ACC112 (cell line): ENCODE data around the gene NAV2.
"Not testable (repeated sequence)": the region's sequence is repeated elsewhere in the genome, so short reads cannot be mapped to it uniquely, and the experiment has no call there.

Experiments used
- H2AFZ ChIP-seq: fragments of 200-600 bp; sonication (generic); one replicate; pipeline ENCODE4 v1.6.0; 2017; ENCODE audit warnings: antibody characterized with exemption, low read length; ENCODE audit not compliant: unreplicated experiment
- H3K27ac ChIP-seq: fragments of 200-600 bp; sonication (generic); 2 replicates; pipeline ENCODE4 v1.5.1; 2014; ENCODE audit warnings: low read depth, mild to moderate bottlenecking, antibody characterized with exemption, low read length, moderate library complexity
- H3K27me3 ChIP-seq: fragments of 200-600 bp; sonication (generic); 2 replicates; pipeline ENCODE4 v1.6.1; 2014; ENCODE audit warnings: mild to moderate bottlenecking, antibody characterized with exemption, low read length, moderate library complexity, mixed read lengths; ENCODE audit not compliant: insufficient read depth
- H3K36me3 ChIP-seq: fragments of 200-600 bp; sonication (generic); 2 replicates; pipeline ENCODE4 v1.6.1; 2016; ENCODE audit warnings: mild to moderate bottlenecking, antibody characterized with exemption, low read length, moderate library complexity, mixed read lengths; ENCODE audit not compliant: insufficient read depth
- H3K4me1 ChIP-seq: fragments of 200-600 bp; sonication (generic); one replicate; pipeline ENCODE4 v1.6.1; 2016; ENCODE audit warnings: low read length, mixed read lengths; ENCODE audit not compliant: insufficient read depth, unreplicated experiment, control insufficient read depth
- H3K4me3 ChIP-seq: fragments of 200-600 bp; sonication (generic); 2 replicates; pipeline ENCODE4 v1.5.1; 2014; ENCODE audit warnings: mild to moderate bottlenecking, low read depth, low read length
- H3K79me2 ChIP-seq: fragments of 200-600 bp; sonication (generic); one replicate; pipeline ENCODE4 v1.6.0; 2016; ENCODE audit warnings: low read length; ENCODE audit not compliant: control insufficient read depth, unreplicated experiment, insufficient read depth

The NAV2 gene

DNA sequence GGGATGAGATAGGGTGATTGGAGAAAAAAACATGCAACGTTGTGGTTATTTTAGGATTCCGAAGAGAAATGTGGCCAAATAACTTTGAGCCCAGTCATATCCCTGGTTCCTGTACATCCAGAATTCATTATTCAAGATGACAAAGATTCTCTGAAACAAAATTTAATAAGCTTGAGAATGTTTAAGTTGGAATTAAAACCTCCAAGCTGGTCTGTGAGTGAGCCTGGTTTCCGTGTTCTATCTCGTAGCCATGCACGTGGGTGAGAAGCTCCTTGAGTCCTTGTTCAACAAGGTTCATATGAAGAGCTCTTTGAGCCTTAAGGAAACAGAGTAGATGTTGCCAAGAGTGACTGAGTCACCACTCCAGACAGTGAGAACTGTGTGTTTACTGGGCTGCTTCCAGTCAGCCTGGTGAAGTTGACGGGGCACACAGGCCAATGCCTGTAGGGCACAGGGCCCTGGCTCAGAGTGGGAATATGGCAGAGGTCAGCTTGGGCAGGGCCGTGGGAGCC is 206.5 kb downstream of the NAV2 start:
- peak overlapping the region; percentile 34 for H3K4me3 ChIP-seq
- no peaks in the 10 kb centered on the region for H3K27me3 ChIP-seq
- H3K4me1 ChIP-seq = peaks cover 66% of the 10 kb centered on the region
- peaks cover 29% of the 10 kb centered on the region for H3K79me2 ChIP-seq
- no peak overlapping the region for H2AFZ ChIP-seq
- H3K27ac ChIP-seq = peak overlapping the region; percentile 99
- H3K36me3 ChIP-seq = peaks cover 17% of the 10 kb centered on the region; the same call in 1 of the 2 replicates

DNA sequence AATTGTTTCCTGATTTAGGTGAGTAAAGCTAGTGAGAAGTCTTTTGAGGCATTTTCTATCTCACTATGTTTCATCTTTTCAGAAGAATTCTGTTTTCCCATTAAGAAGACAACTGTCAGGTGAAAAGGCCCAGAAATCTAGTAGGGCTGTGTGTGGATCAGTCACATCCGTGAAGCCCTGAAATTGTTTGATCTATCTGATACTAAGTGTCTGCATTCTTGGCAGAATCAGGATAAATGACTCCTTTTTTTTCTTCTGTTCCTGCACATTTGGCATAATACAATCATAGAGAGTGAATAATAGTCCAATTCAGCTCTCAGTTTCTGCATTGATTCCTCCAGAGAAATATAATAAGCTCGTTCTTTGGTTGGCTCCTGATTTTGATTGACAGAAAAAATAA is 208.3 kb downstream of the NAV2 start:
- H2AFZ ChIP-seq = no peak overlapping the region
- peaks cover 73% of the 10 kb centered on the region for H3K4me1 ChIP-seq
- H3K36me3 ChIP-seq = peaks cover 14% of the 10 kb centered on the region; the same call in 1 of the 2 replicates
- no peaks in the 10 kb centered on the region for H3K27me3 ChIP-seq
- peaks cover 40% of the 10 kb centered on the region for H3K79me2 ChIP-seq
- H3K4me3 ChIP-seq = no peak overlapping the region
- H3K27ac ChIP-seq = peak overlapping the region; percentile 99

DNA sequence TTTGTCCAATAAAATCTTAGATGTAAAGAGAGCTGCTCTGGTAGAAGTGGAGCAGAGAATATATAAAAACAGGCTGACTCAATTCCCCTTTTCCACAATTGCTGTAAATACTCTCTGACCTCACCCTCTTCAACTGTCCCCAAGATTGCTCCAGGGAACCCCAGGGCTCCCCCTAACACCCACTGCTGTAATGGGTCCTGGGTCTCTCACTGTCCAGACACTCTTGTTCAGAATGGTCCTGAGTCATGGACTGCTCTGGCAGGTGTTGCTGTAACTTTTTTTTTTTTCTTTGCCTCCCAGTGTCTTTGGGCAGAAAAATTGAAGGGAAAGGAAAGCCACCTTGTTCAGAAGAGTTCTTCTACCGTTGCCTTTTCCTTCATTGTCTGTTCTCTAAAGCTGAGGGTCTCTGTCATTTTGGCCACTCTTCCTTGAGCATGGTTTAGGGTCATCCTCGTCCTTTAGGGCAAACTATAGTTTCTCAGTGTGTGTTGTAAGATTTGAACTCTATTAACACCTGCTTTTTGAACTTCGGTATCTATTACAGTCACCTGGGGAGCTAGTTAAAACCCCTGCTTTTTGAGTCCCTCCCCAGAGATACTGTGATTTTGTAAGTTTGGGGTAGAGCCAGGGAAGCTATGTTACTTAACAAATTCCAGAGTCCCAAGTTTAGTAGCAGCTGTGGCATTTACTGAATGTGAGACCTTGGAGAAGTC is 209.5 kb downstream of the NAV2 start:
- Histone ChIP-seq H3K4me3 (no peak overlapping the region), H3K27me3 (no peaks in the 10 kb centered on the region), H2AFZ (no peak overlapping the region), H3K4me1 (peaks cover 73% of the 10 kb centered on the region), H3K79me2 (peaks cover 44% of the 10 kb centered on the region), H3K27ac (peak overlapping the region; percentile 99; the same call in 1 of the 2 replicates), H3K36me3 (peaks cover 14% of the 10 kb centered on the region; the same call in 1 of the 2 replicates)

GRCh38 chr11:19922689-19923035 is 210.0 kb downstream of the NAV2 start:
- H3K27ac ChIP-seq = peak overlapping the region; percentile 99; the same call in 1 of the 2 replicates

DNA sequence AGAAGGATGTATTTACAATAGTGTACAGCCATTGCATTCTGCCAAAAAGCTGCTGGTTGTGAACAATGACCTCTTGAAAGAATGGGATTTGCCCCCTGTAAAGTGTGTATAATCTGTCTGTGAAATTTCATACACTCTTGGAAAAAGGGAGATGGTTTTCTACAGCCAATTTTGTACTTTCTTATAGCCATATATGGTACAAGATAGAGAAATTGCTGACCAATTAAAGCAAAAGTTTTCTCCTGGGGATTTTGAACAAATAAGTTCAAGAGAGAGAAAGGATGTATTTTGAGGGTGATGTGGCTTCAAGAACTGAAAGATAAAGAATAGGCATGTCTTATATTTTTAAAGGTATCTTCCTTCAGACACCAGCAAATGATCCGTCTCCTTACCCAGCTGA is 211.0 kb downstream of the NAV2 start:
- Histone ChIP-seq H3K4me3 (no peak overlapping the region), H3K27me3 (no peaks in the 10 kb centered on the region), H3K27ac (peak overlapping the region; percentile 99), H3K4me1 (peaks cover 66% of the 10 kb centered on the region), H3K79me2 (peaks cover 44% of the 10 kb centered on the region), H3K36me3 (peaks cover 6% of the 10 kb centered on the region; the same call in 1 of the 2 replicates), H2AFZ (no peak overlapping the region)

More at GRCh38 chr11:19922689-19923035, 210.0 kb downstream of the NAV2 start:
- Histone ChIP-seq H3K4me1 (peaks cover 71% of the 10 kb centered on the region), H2AFZ (no peak overlapping the region), H3K36me3 (peaks cover 12% of the 10 kb centered on the region; the same call in 1 of the 2 replicates), H3K79me2 (peaks cover 44% of the 10 kb centered on the region), H3K27me3 (no peaks in the 10 kb centered on the region), H3K4me3 (no peak overlapping the region)

DNA sequence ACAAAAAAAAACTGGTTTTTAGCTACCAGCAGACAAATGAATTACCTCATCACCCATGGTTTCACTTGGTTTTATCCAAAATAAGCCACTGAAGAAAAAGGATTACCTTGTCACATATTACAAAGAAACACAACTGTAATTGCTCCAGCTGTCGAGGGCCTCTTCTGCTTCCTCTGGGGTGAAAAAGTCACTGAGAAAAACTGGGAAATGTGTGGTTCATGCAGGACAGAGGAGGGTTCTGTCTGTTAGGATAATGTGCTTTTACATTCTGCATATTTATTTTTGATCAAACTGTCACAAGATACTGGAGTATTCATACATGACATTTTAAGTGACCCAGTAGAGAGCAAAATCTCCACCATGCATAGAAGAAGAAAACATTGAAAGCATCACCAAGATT is 211.7 kb downstream of the NAV2 start:
- Histone ChIP-seq H2AFZ (no peak overlapping the region), H3K27me3 (no peaks in the 10 kb centered on the region), H3K27ac (no peak overlapping the region), H3K4me3 (no peak overlapping the region), H3K36me3 (peaks cover 6% of the 10 kb centered on the region; the same call in 1 of the 2 replicates), H3K4me1 (peaks cover 66% of the 10 kb centered on the region), H3K79me2 (peaks cover 44% of the 10 kb centered on the region)

DNA sequence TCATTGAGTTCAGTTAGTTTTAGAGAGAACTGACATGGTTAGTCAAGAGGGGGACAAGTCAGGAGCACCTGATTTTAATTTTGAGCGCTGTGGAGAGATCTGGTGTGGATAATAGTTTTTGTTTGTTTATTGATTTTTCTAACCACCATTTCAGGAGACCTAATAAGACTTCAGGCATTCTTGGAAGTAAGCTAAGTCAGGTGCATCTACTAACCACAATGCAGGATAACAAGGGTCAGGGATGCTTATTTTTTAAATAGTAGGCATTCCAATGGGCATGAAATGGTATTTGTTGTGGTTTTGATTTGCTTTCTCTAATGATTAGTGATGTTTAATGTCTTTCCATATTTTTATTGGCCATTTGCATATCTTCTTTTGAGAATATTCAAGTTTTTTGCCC is 212.1 kb downstream of the NAV2 start:
- no peak overlapping the region for H3K4me3 ChIP-seq
- H3K79me2 ChIP-seq = peaks cover 44% of the 10 kb centered on the region
- no peaks in the 10 kb centered on the region for H3K27me3 ChIP-seq
- peaks cover 66% of the 10 kb centered on the region for H3K4me1 ChIP-seq
- H3K36me3 ChIP-seq = peaks cover 6% of the 10 kb centered on the region; the same call in 1 of the 2 replicates
- no peak overlapping the region for H3K27ac ChIP-seq
- H2AFZ ChIP-seq = no peak overlapping the region

- Histone ChIP-seq H3K79me2 (peaks cover 40% of the 10 kb centered on the region), H3K4me1 (peaks cover 57% of the 10 kb centered on the region)
- not testable (repeated sequence) for H3K27me3 ChIP-seq, H3K36me3 ChIP-seq, H3K27ac ChIP-seq, H2AFZ ChIP-seq, H3K4me3 ChIP-seq
These were observed 214.8 kb downstream of the NAV2 start for GRCh38 chr11:19927403-19927802.

GRCh38 chr11:19929147-19929546 is 216.5 kb downstream of the NAV2 start:
- Histone ChIP-seq H2AFZ (no peak overlapping the region), H3K4me1 (peaks cover 46% of the 10 kb centered on the region), H3K36me3 (peaks cover 17% of the 10 kb centered on the region; the same call in 1 of the 2 replicates), H3K27ac (peak overlapping the region; percentile 66), H3K27me3 (no peaks in the 10 kb centered on the region), H3K79me2 (peaks cover 33% of the 10 kb centered on the region), H3K4me3 (no peak overlapping the region)

DNA sequence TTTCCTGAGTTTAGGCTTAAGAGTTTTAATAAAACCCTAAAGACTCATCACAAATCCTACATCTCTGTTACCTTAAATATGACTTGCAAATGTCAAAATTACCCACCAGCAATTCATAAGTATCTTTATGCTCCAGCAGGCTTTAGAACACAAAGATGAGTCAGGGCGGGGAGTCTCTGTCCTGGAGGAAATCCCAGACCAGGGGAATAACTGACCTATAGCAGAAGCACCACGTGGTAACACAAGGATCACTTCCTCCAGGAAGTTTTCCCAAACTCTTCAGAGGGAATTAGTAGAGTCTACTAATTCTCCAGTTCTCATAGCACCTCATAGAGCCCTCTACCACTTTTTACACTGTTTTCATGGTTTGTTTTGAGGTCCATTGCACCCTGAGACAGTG is 217.0 kb downstream of the NAV2 start:
- peaks cover 46% of the 10 kb centered on the region for H3K4me1 ChIP-seq
- H3K79me2 ChIP-seq = peaks cover 29% of the 10 kb centered on the region
- H3K27ac ChIP-seq = peak overlapping the region; percentile 66
- H2AFZ ChIP-seq = no peak overlapping the region
- no peaks in the 10 kb centered on the region for H3K27me3 ChIP-seq
- no peak overlapping the region for H3K4me3 ChIP-seq
- peaks cover 14% of the 10 kb centered on the region; the same call in 1 of the 2 replicates for H3K36me3 ChIP-seq
